HCT116 (cell line): ENCODE results near the gene MBP.

Source experiments
- CTCF ChIP-seq, 3 experiments: fragments of 200-600 bp in 1 of 3; sonication (generic) in 1 of 3; IDR thresholded peaks in 2 of 3; conservative IDR thresholded peaks in 1 of 3; 2 replicates each; pipeline ENCODE4 v1.5.1; 2012 to 2017; ENCODE audit warnings: low read depth in 2 of 3, low read length in 2 of 3, antibody characterized with exemption in 1 of 3, borderline replicate concordance in 1 of 3, control low read depth in 1 of 3, mild to moderate bottlenecking in 1 of 3, mixed read lengths in 1 of 3, mixed run types in 1 of 3, moderate library complexity in 1 of 3; ENCODE audit not compliant: insufficient read depth in 1 of 3
- POLR2AphosphoS5 ChIP-seq: IDR thresholded peaks from 2 replicates; pipeline ENCODE4 v1.6.1; 2011; ENCODE audit warnings: mild to moderate bottlenecking, low read depth, low read length, moderate library complexity

- TF ChIP-seq POLR2AphosphoS5 (no peak), CTCF (IDR thresholded peaks at IDR 0.05 in 2 of 3, conservative IDR thresholded peaks at IDR 0.05 in 1 of 3; ENCODE audit: borderline replicate concordance in 1 of 3, insufficient read depth in 1 of 3, low read depth in 2 of 3, low read length in 2 of 3) (no peak)
Observed at GRCh38 chr18:77168811-77169311, 36.3 kb upstream of the MBP start.
